ENCODE measurements around the gene SLC6A9. TPM values are rescaled to one million over a fixed set of nuclear protein-coding genes. Genes with fewer than 3 reads are reported as not detected.

The SLC6A9 gene
- total and polyA plus RNA-seq, 2 of the 8 experiments (the other 6 are each of a cell fraction or from before 2014, with no cell fraction given): 20.2 to 24.2 TPM

GRCh38 chr1:44061857-44062256 is 30.6 kb upstream of the SLC6A9 start:
- Histone ChIP-seq H4K91ac (replicated peaks; ENCODE audit: insufficient read length, low read length) (no peak overlapping the region), H3K4me2 (ENCODE audit: insufficient read depth in 1 of 2, low read depth in 2 of 2, low read length in 2 of 2) (no peak overlapping the region), H2BK5ac (ENCODE audit: low read depth, low read length) (no peak overlapping the region), H3K23ac (ENCODE audit: insufficient read length) (no peak overlapping the region), H3K36me3 (ENCODE audit: control insufficient read depth in 2 of 4, insufficient read depth in 4 of 4, low read length in 3 of 4) (no peaks in the 10 kb centered on the region), H2BK120ac (replicated peaks; ENCODE audit: low read depth, low read length) (no peak overlapping the region), H3K79me1 (ENCODE audit: low read depth, low read length) (no peaks in the 10 kb centered on the region), H3K23me2 (ENCODE audit: low read depth, low read length) (no peaks in the 10 kb centered on the region), H3K27me3 (replicated peaks in 1 of 4; ENCODE audit: control insufficient read depth in 3 of 4, extremely low read depth in 1 of 4, insufficient read depth in 3 of 4, low read length in 3 of 4) (no peaks in the 10 kb centered on the region; a peak in 1 of 7 replicates), H3K4ac (replicated peaks; ENCODE audit: insufficient read length, low read depth, low read length) (no peak overlapping the region), H3K27ac (ENCODE audit: low read depth, low read length) (no peak overlapping the region), H2BK12ac (ENCODE audit: low read depth, low read length) (no peak overlapping the region), H2BK20ac (ENCODE audit: low read length) (no peak overlapping the region), H3K18ac (ENCODE audit: extremely low read depth, low read length) (no peak overlapping the region), H4K20me1 (replicated peaks in 1 of 2; ENCODE audit: control insufficient read depth in 1 of 2, insufficient read depth in 2 of 2, low read length in 2 of 2) (no peaks in the 10 kb centered on the region), H3K14ac (ENCODE audit: insufficient read length) (no peak overlapping the region), H3K79me2 (ENCODE audit: control insufficient read depth in 1 of 2, insufficient read depth in 2 of 2, low read length in 2 of 2) (no peaks in the 10 kb centered on the region), H3K9ac (replicated peaks in 1 of 4; ENCODE audit: extremely low read depth in 1 of 4, low read depth in 3 of 4, low read length in 3 of 4) (no peak overlapping the region), H2AFZ (ENCODE audit: low read length) (no peak overlapping the region), H3K56ac (replicated peaks; ENCODE audit: insufficient read length, low read depth, low read length) (no peak overlapping the region), H3K9me3 (ENCODE audit: insufficient read depth in 2 of 2, low read depth in 1 of 2, low read length in 1 of 2) (no peaks in the 10 kb centered on the region), H3K4me3 (ENCODE audit: extremely low read depth in 1 of 4, insufficient read depth in 2 of 4, low read depth in 3 of 4, low read length in 4 of 4) (no peak overlapping the region), H3K4me1 (replicated peaks in 1 of 4; ENCODE audit: control insufficient read depth in 3 of 4, insufficient read depth in 4 of 4, low read length in 3 of 4) (no peaks in the 10 kb centered on the region), H2AK5ac (ENCODE audit: low read depth, low read length) (no peak overlapping the region), H2BK15ac (ENCODE audit: low read length) (no peak overlapping the region), H4K5ac (ENCODE audit: insufficient read length, low read depth, low read length) (no peak overlapping the region), H4K8ac (ENCODE audit: extremely low read depth, insufficient read depth, low read length) (no peak overlapping the region)
- FAIRE-seq (no peak), DNase-seq (ENCODE audit: low read depth in 1 of 2, low spot score in 2 of 2) (no peak)
- 88% methylated on average over 2 of the region's 2 CpGs; no CpG with 5 or more reads in 1 of the 2 experiments for WGBS, 2 experiments (ENCODE audit: extremely low coverage in 1 of 2, insufficient coverage in 1 of 2, insufficient read length in 1 of 2, insufficient replicate concordance in 2 of 2, low coverage in 1 of 2, low lambda C conversion rate in 2 of 2, missing lambda C conversion rate in 1 of 2)
- POLR2A ChIA-PET (ENCODE audit: partially characterized antibody): interaction anchor here (0.7 kb wide), 1 partner anchor 71 kb away, joined by 4 read pairs; the partner anchor contains the start of gene CCDC24
- CTCF ChIA-PET (ENCODE audit: partially characterized antibody): interaction anchor here (1.2 to 3.0 kb wide), 2 partner anchors 14 to 172 kb away, joined by 3 to 17 read pairs; no protein-coding TSS in a partner anchor

All from H1 (cell line).